Mammary epithelial cell (primary cell): ENCODE measurements around the gene PDE9A.

Experiments
- CTCF ChIP-seq, 2 donors: IDR thresholded peaks in 1 of 2; conservative IDR thresholded peaks in 1 of 2; 2 replicates each; pipeline ENCODE4 v1.5.1; 2011 to 2012; ENCODE audit warnings: inconsistent platforms in 2 of 2, low read length in 2 of 2, mild to moderate bottlenecking in 2 of 2, control low read depth in 1 of 2, low read depth in 1 of 2; ENCODE audit not compliant: insufficient read depth in 1 of 2; ENCODE audit errors: extremely low read depth in 1 of 2
- EZH2 ChIP-seq: IDR thresholded peaks from 2 replicates; pipeline ENCODE4 v1.6.1; 2012; ENCODE audit warnings: low read length, inconsistent platforms, borderline replicate concordance

DNA sequence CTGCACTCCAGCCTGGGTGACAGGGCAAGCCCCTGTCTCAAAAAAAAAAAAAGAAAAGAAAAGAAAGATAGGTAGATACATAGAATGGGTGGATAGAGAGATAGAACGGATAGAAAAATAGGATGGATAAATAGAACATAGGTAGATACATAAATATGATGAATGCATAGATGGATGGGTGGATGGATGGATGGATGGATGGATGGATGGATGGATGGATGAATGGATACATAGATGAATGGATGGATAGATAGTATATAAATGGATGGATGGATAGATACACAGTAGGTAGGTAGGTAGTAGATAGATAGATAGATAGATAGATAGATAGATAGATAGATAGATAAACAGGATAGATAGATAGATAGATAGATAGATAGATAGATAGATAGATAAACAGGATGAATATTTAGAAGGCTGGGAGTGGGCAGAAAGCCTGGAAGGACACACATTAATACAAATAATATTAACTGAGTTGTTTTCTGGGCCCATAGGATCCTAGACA is 87.0 kb downstream of the PDE9A start:
- no peak for TF ChIP-seq CTCF (conservative IDR thresholded peaks at IDR 0.05 in 1 of 2, IDR thresholded peaks at IDR 0.05 in 1 of 2; ENCODE audit: extremely low read depth in 1 of 2, insufficient read depth in 1 of 2, low read depth in 1 of 2, low read length in 2 of 2)
- no peak for TF ChIP-seq EZH2
